IMR-90 (cell line): Measurements from ENCODE around the gene AKAP6. TPM values are rescaled to one million over a fixed set of nuclear protein-coding genes. Genes with fewer than 3 reads are reported as not detected.

Source experiments
- ATAC-seq: fragments of 200-7000 bp; cut with Tn5 transposase; 2 replicates; pipeline ENCODE4 v1.9.1; 2020; ENCODE audit warnings: low read depth, mild to moderate bottlenecking, moderate library complexity
- BruUV-seq: library from RNA; stranded (reverse); fragments of 400-500 nt; replicated peaks from 2 replicates; lab custom pipeline; 2021; lab: Mats Ljungman, UMichigan
- CTCF ChIA-PET: fragments of 300-600 bp; formaldehyde crosslinking; extraction: SDS; loops from one replicate; lab custom pipeline; 2021; ENCODE audit warnings: antibody characterized with exemption; lab: Yijun Ruan, JAX
- POLR2A ChIA-PET: fragments of 300-600 bp; sonication (Branson Sonifier 250); formaldehyde crosslinking; loops from one replicate; lab custom pipeline; 2022; ENCODE audit warnings: antibody characterized with exemption; ENCODE audit not compliant: unreplicated experiment; lab: Charles Lee
- DNase-seq: peaks from one replicate; pipeline ENCODE4 v3.0.0; 2013
- H2AFZ ChIP-seq: replicated peaks from 2 replicates; pipeline ENCODE3; 2013; ENCODE audit warnings: low read length, mild to moderate bottlenecking; ENCODE audit not compliant: poor library complexity
- H2AK5ac ChIP-seq: 2 replicates; pipeline ENCODE4 v1.6.1; 2013; ENCODE audit warnings: low read depth, low read length, inconsistent platforms
- H2AK9ac ChIP-seq: replicated peaks from 2 replicates; pipeline ENCODE3; 2013; ENCODE audit warnings: mild to moderate bottlenecking, low read depth, low read length, moderate library complexity; ENCODE audit not compliant: poor library complexity
- H2BK120ac ChIP-seq: 2 replicates; pipeline ENCODE4 v1.6.1; 2013; ENCODE audit warnings: low read depth, low read length, inconsistent platforms
- H2BK15ac ChIP-seq: 3 replicates; pipeline ENCODE4 v1.6.1; 2013; ENCODE audit warnings: low read depth, low read length, inconsistent platforms
- H2BK20ac ChIP-seq: 2 replicates; pipeline ENCODE4 v1.6.1; 2013; ENCODE audit warnings: low read depth, mild to moderate bottlenecking, inconsistent platforms, low read length, moderate library complexity
- H2BK5ac ChIP-seq: 2 replicates; pipeline ENCODE4 v1.6.1; 2013; ENCODE audit warnings: mild to moderate bottlenecking, low read depth, low read length, inconsistent platforms; ENCODE audit not compliant: poor library complexity, severe bottlenecking
- H3K14ac ChIP-seq: replicated peaks from 2 replicates; pipeline ENCODE4 v1.6.1; 2013; ENCODE audit warnings: low read depth, low read length, inconsistent platforms
- H3K18ac ChIP-seq: 2 replicates; pipeline ENCODE4 v1.6.1; 2013; ENCODE audit warnings: low read depth, low read length, control low read depth
- H3K23ac ChIP-seq: 2 replicates; pipeline ENCODE4 v1.6.1; 2013; ENCODE audit warnings: low read depth, low read length, inconsistent platforms
- H3K27ac ChIP-seq: 2 replicates; pipeline ENCODE4 v1.5.1; 2013; ENCODE audit warnings: mild to moderate bottlenecking, control low read depth, low read length; ENCODE audit not compliant: insufficient read depth
- H3K27me3 ChIP-seq: 2 replicates; pipeline ENCODE4 v1.6.1; 2013; ENCODE audit warnings: low read length; ENCODE audit not compliant: control insufficient read depth, insufficient read depth
- H3K36me3 ChIP-seq: 2 replicates; pipeline ENCODE4 v1.6.1; 2013; ENCODE audit warnings: low read length, mixed read lengths; ENCODE audit not compliant: control insufficient read depth, insufficient read depth
- H3K4ac ChIP-seq: 2 replicates; pipeline ENCODE4 v1.6.1; 2013; ENCODE audit warnings: low read depth, low read length, inconsistent platforms
- H3K4me1 ChIP-seq: 2 replicates; pipeline ENCODE4 v1.6.1; 2013; ENCODE audit warnings: low read length, mixed read lengths; ENCODE audit not compliant: control insufficient read depth, insufficient read depth
- H3K4me2 ChIP-seq: 2 replicates; pipeline ENCODE4 v1.6.1; 2013; ENCODE audit warnings: low read depth, mild to moderate bottlenecking, control low read depth, low read length, moderate library complexity
- H3K4me3 ChIP-seq: 2 replicates; pipeline ENCODE4 v1.5.1; 2013; ENCODE audit warnings: low read depth, mild to moderate bottlenecking, control low read depth, low read length, moderate library complexity; ENCODE audit not compliant: insufficient read depth
- H3K56ac ChIP-seq: 2 replicates; pipeline ENCODE4 v1.6.1; 2013; ENCODE audit warnings: low read length, inconsistent platforms; ENCODE audit not compliant: insufficient read depth; ENCODE audit errors: extremely low read depth
- H3K79me1 ChIP-seq, 2 experiments: 2 replicates each; pipeline ENCODE4 v1.6.1; 2013; ENCODE audit warnings: low read length in 2 of 2, inconsistent platforms in 1 of 2, low read depth in 1 of 2
- H3K9ac ChIP-seq: 2 replicates; pipeline ENCODE4 v1.6.1; 2013; ENCODE audit warnings: low read depth, low read length, control low read depth
- H3K9me1 ChIP-seq: 2 replicates; pipeline ENCODE4 v1.6.1; 2013; ENCODE audit warnings: low read length, inconsistent platforms; ENCODE audit not compliant: insufficient read depth
- H3K9me3 ChIP-seq: 2 replicates; pipeline ENCODE4 v1.6.1; 2013; ENCODE audit warnings: low read length; ENCODE audit not compliant: control insufficient read depth, insufficient read depth
- H4K20me1 ChIP-seq: 2 replicates; pipeline ENCODE4 v1.6.1; 2013; ENCODE audit warnings: low read length, inconsistent platforms; ENCODE audit not compliant: insufficient read depth
- H4K5ac ChIP-seq: 2 replicates; pipeline ENCODE4 v1.6.1; 2013; ENCODE audit warnings: mild to moderate bottlenecking, low read depth, low read length, control low read depth
- H4K8ac ChIP-seq, 2 experiments: 2 replicates each; pipeline ENCODE4 v1.6.1; 2013; ENCODE audit warnings: low read depth in 2 of 2, low read length in 2 of 2, control low read depth in 1 of 2, inconsistent platforms in 1 of 2
- H4K91ac ChIP-seq: 2 replicates; pipeline ENCODE4 v1.6.1; 2013; ENCODE audit warnings: low read depth, low read length, inconsistent platforms; ENCODE audit not compliant: insufficient read depth
- BHLHE40 ChIP-seq: fragments of 150-350 bp; IDR thresholded peaks from 2 replicates; pipeline ENCODE4 v1.6.1; 2016; ENCODE audit warnings: mild to moderate bottlenecking, low read depth, low read length
- CEBPB ChIP-seq: IDR thresholded peaks from 2 replicates; pipeline ENCODE4 v1.6.1; 2012; ENCODE audit warnings: low read depth, low read length, improper control_type of control experiment
- CHD1 ChIP-seq: IDR thresholded peaks from 2 replicates; pipeline ENCODE4 v1.6.1; 2012; ENCODE audit warnings: low read depth, low read length, improper control_type of control experiment
- FOS ChIP-seq: fragments of 150-350 bp; IDR thresholded peaks from 2 replicates; pipeline ENCODE4 v1.6.1; 2016; ENCODE audit warnings: low read depth, low read length
- MAFK ChIP-seq: IDR thresholded peaks from 2 replicates; pipeline ENCODE4 v1.6.1; 2012; ENCODE audit warnings: low read depth, low read length, improper control_type of control experiment
- MAZ ChIP-seq: IDR thresholded peaks from 2 replicates; pipeline ENCODE4 v1.6.1; 2012; ENCODE audit warnings: low read depth, mild to moderate bottlenecking, low read length, improper control_type of control experiment, moderate library complexity, borderline replicate concordance
- MXI1 ChIP-seq: IDR thresholded peaks from 2 replicates; pipeline ENCODE4 v1.6.1; 2012; ENCODE audit warnings: low read depth, mild to moderate bottlenecking, low read length, moderate library complexity, borderline replicate concordance
- NFE2L2 ChIP-seq: fragments of 150-350 bp; IDR thresholded peaks from 2 replicates; pipeline ENCODE4 v1.6.1; 2016; ENCODE audit warnings: low read depth, mild to moderate bottlenecking, low read length
- POLR2A ChIP-seq: IDR thresholded peaks from 2 replicates; pipeline ENCODE4 v1.6.1; 2012; ENCODE audit warnings: mild to moderate bottlenecking, low read depth, low read length
- RAD21 ChIP-seq: IDR thresholded peaks from 2 replicates; pipeline ENCODE4 v1.6.1; 2012; ENCODE audit warnings: low read length, improper control_type of control experiment
- RCOR1 ChIP-seq: IDR thresholded peaks from 2 replicates; pipeline ENCODE4 v1.6.1; 2012; ENCODE audit warnings: mild to moderate bottlenecking, low read length, improper control_type of control experiment; ENCODE audit not compliant: insufficient replicate concordance
- RFX5 ChIP-seq: IDR thresholded peaks from 2 replicates; pipeline ENCODE4 v1.8.0; 2012; ENCODE audit warnings: low read depth, mild to moderate bottlenecking, low read length, moderate library complexity
- SMC3 ChIP-seq: fragments of 150-350 bp; IDR thresholded peaks from 2 replicates; pipeline ENCODE4 v1.6.1; 2016; ENCODE audit warnings: low read depth, mild to moderate bottlenecking, antibody characterized with exemption, low read length, moderate library complexity
- WGBS, 2 experiments: methylation state at CpG; one replicate each; pipeline versions ENCODE4 v1.1.5 to v1.1.7; 2013; ENCODE audit warnings: missing lambda C conversion rate in 2 of 2; ENCODE audit not compliant: insufficient read length in 1 of 2; ENCODE audit errors: extremely low coverage in 2 of 2; 5-methylcytosine and 5-hydroxymethylcytosine counted together
- dilution Hi-C: fragments of 300-500 bp; cut with HindIII; formaldehyde crosslinking; loops from one replicate; pipeline ENCODE4 v1.14.3; 2018; ENCODE audit warnings: low sequenced_read_pairs; ENCODE audit not compliant: unreplicated experiment
- in situ Hi-C: fragments of 300-500 bp; cut with MboI; formaldehyde crosslinking; loops from 3 replicates; pipeline ENCODE4 v1.14.3; 2019; ENCODE audit warnings: low sequenced_read_pairs, inconsistent platforms, mixed read lengths
- intact Hi-C: fragments of 100-400 bp; cut with micrococcal nuclease; formaldehyde crosslinking; loops from 2 replicates; pipeline ENCODE4 v1.10.0; 2022
- polyA plus RNA-seq, 3 experiments: library from polyadenylated mRNA; depleted of rRNA; stranded (reverse); fragments of >200 nt; gene quantifications; 2 replicates each; pipeline ENCODE4 v1.2.3, GENCODE V29; 2012; ENCODE audit warnings: low replicate concordance in 1 of 3
- total RNA-seq: library from RNA; depleted of rRNA; stranded (reverse); fragments of >200 nt; gene quantifications from 2 replicates; pipeline ENCODE4 v1.2.3, GENCODE V29; 2012
- TF ChIP-seq, protein P1 (sequence below): conservative IDR thresholded peaks from 2 replicates; pipeline ENCODE4 v1.5.1; 2012; ENCODE audit warnings: mild to moderate bottlenecking, low read depth, low read length, improper control_type of control experiment
- TF ChIP-seq, protein P2 (sequence below): fragments of 150-350 bp; IDR thresholded peaks from 2 replicates; pipeline ENCODE4 v1.6.1; 2017; ENCODE audit warnings: mild to moderate bottlenecking, antibody characterized with exemption, low read length, low read depth
- TF ChIP-seq, protein P3 (sequence below): fragments of 150-350 bp; IDR thresholded peaks from 2 replicates; pipeline ENCODE4 v1.6.1; 2016; ENCODE audit warnings: low read depth, mild to moderate bottlenecking, low read length, moderate library complexity, borderline replicate concordance

AKAP6 gene
- total and polyA plus RNA-seq, 2 of the 4 experiments (the other 2 are of a cell fraction), result 0.22 to 1.6 TPM

DNA sequence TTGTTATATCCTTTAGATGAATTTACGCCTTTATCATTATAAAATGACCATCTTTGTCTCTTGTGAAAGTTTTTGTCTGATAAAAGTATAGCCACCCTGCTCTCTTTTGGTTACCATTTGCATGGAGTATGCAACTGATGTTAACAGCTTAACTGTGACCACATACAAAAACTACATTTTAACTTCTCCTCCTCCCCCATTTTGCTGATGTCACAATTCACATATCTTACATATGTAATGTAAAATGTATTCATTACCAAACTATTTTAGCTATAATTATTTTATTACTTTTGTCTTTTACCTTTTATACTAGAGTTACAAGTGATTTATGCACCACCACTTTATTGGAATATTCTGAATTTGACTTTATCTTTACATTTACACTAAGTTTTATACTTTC lies 425.1 kb downstream of the AKAP6 start:
- dilution Hi-C loops, result no loop called here
- Histone ChIP-seq H4K91ac (no peak overlapping the region), H2AK9ac (no peak overlapping the region), H3K27me3 (no peaks in the 10 kb centered on the region), H3K4me3 (no peak overlapping the region), H3K18ac (no peak overlapping the region), H2BK15ac (no peak overlapping the region), H3K36me3 (no peaks in the 10 kb centered on the region), H3K4ac (no peak overlapping the region), H3K9me3 (peaks cover 2% of the 10 kb centered on the region; the same call in 1 of the 2 replicates), H3K79me1 (no peaks in the 10 kb centered on the region), H3K9me1 (no peaks in the 10 kb centered on the region), H4K20me1 (no peaks in the 10 kb centered on the region), H3K56ac (no peak overlapping the region), H4K8ac (no peak overlapping the region), H3K9ac (no peak overlapping the region), H2AFZ (no peak overlapping the region), H3K23ac (no peak overlapping the region), H4K5ac (no peak overlapping the region), H2AK5ac (no peak overlapping the region), H3K4me2 (no peak overlapping the region), H3K27ac (no peak overlapping the region), H3K14ac (no peak overlapping the region), H2BK5ac (no peak overlapping the region), H2BK120ac (no peak overlapping the region), H3K4me1 (no peaks in the 10 kb centered on the region), H2BK20ac (no peak overlapping the region)
- intact Hi-C loops, result no loop called here
- no TSS peak for BruUV-seq
- no peak for DNase-seq
- POLR2A ChIA-PET, result no interaction called here
- in situ Hi-C loops, result no loop called here
- WGBS, 2 experiments, result no CpG with 5 or more reads among the region's 1 CpG
- TF ChIP-seq FOS, result no peak
- no peak for TF ChIP-seq RAD21
- no peak for TF ChIP-seq CHD1
- TF ChIP-seq RFX5, result no peak
- TF ChIP-seq, protein P1, sequence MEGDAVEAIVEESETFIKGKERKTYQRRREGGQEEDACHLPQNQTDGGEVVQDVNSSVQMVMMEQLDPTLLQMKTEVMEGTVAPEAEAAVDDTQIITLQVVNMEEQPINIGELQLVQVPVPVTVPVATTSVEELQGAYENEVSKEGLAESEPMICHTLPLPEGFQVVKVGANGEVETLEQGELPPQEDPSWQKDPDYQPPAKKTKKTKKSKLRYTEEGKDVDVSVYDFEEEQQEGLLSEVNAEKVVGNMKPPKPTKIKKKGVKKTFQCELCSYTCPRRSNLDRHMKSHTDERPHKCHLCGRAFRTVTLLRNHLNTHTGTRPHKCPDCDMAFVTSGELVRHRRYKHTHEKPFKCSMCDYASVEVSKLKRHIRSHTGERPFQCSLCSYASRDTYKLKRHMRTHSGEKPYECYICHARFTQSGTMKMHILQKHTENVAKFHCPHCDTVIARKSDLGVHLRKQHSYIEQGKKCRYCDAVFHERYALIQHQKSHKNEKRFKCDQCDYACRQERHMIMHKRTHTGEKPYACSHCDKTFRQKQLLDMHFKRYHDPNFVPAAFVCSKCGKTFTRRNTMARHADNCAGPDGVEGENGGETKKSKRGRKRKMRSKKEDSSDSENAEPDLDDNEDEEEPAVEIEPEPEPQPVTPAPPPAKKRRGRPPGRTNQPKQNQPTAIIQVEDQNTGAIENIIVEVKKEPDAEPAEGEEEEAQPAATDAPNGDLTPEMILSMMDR, result no peak
- TF ChIP-seq RCOR1, result no peak
- TF ChIP-seq BHLHE40, result no peak
- TF ChIP-seq NFE2L2, result no peak
- TF ChIP-seq, protein P2, sequence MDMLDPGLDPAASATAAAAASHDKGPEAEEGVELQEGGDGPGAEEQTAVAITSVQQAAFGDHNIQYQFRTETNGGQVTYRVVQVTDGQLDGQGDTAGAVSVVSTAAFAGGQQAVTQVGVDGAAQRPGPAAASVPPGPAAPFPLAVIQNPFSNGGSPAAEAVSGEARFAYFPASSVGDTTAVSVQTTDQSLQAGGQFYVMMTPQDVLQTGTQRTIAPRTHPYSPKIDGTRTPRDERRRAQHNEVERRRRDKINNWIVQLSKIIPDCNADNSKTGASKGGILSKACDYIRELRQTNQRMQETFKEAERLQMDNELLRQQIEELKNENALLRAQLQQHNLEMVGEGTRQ, result no peak
- no peak for TF ChIP-seq CEBPB
- TF ChIP-seq MAFK, result no peak
- TF ChIP-seq MXI1, result no peak
- TF ChIP-seq SMC3, result no peak
- TF ChIP-seq POLR2A, result no peak
- TF ChIP-seq, protein P3, sequence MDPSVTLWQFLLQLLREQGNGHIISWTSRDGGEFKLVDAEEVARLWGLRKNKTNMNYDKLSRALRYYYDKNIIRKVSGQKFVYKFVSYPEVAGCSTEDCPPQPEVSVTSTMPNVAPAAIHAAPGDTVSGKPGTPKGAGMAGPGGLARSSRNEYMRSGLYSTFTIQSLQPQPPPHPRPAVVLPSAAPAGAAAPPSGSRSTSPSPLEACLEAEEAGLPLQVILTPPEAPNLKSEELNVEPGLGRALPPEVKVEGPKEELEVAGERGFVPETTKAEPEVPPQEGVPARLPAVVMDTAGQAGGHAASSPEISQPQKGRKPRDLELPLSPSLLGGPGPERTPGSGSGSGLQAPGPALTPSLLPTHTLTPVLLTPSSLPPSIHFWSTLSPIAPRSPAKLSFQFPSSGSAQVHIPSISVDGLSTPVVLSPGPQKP, result no peak
- no peak for TF ChIP-seq MAZ
- ATAC-seq, result no peak
- CTCF ChIA-PET, result no interaction called here
